ENCODE data around the gene HS3ST1.

DNA sequence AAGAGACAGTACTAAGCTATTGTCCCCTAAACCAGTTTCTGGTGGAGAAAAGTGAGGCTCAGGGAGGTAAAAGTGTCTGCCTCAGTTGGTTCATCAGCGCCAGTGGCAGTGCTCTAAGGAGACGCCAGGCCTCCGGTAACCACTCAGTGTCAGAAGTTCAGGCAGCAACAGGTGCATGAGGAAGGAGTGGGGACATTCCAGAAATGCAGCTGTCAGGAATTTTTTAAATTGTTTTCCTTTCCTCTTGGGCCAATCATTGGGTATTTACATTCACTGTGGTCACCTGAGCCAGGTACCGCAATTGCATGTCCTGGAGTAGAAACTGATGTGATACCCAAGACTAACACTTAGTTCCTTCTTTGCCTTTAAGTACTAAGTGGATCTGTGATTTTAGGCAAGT lies 40.2 kb upstream of the HS3ST1 start:
- TF ChIP-seq POLR2A (IDR thresholded peaks at IDR 0.05) (no peak), CTCF (IDR thresholded peaks at IDR 0.05) (no peak)
